Measurements from ENCODE around the gene TSHR. TPM values are rescaled to one million over a fixed set of nuclear protein-coding genes. Genes with fewer than 3 reads are reported as not detected.

TSHR gene
- total RNA-seq, 1 donor from 2014 or later = not detected

DNA sequence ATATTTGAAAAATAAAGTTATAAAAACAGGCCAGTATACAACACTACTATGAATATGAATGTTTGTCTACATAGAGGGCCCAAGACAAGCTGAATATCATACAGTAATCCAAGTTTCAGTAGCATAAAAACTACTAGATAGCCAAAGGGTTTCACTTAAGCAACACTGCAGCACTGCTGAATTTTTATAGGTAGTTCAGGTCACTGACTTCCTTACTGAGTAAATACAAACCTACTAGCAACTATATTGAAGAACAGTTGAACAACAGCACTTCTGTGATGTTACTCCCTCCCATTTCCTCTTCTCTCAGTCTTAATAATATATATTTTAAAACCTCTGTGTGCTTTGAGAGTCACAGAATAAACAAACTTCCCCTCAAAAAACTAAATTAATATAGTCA, 222.6 kb downstream of the TSHR start:
- TF ChIP-seq, protein P1, sequence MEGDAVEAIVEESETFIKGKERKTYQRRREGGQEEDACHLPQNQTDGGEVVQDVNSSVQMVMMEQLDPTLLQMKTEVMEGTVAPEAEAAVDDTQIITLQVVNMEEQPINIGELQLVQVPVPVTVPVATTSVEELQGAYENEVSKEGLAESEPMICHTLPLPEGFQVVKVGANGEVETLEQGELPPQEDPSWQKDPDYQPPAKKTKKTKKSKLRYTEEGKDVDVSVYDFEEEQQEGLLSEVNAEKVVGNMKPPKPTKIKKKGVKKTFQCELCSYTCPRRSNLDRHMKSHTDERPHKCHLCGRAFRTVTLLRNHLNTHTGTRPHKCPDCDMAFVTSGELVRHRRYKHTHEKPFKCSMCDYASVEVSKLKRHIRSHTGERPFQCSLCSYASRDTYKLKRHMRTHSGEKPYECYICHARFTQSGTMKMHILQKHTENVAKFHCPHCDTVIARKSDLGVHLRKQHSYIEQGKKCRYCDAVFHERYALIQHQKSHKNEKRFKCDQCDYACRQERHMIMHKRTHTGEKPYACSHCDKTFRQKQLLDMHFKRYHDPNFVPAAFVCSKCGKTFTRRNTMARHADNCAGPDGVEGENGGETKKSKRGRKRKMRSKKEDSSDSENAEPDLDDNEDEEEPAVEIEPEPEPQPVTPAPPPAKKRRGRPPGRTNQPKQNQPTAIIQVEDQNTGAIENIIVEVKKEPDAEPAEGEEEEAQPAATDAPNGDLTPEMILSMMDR (IDR thresholded peaks at IDR 0.05; ENCODE audit: insufficient read depth, low read length, poor library complexity, severe bottlenecking) = no peak
- no peak for DNase-seq (ENCODE audit: low read depth)
- Histone ChIP-seq H3K36me3 (ENCODE audit: control insufficient read depth, insufficient read depth, low read length) (no peaks in the 10 kb centered on the region), H3K27me3 (ENCODE audit: control insufficient read depth, insufficient read depth, low read length) (no peaks in the 10 kb centered on the region), H3K4me3 (ENCODE audit: low read depth, low read length) (no peak overlapping the region)

DNA sequence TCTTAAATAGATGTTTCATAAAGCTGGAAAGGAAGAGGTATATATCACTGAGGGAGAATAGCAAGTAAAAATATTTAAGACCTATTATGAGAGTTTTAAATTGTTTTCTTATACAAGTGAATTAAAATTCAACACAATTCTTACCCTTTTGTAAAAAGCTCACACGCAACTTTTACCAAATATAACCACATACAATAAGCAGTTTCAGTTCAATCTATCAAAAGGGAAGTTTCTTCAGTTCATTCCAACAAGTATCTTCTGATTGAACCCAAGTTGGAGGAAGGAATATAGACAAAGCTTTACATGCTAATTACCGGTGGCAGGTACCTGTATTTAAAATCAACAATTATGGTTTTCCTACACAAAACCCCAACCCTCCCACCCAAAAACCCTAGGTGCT, 224.2 kb downstream of the TSHR start:
- Histone ChIP-seq H3K27me3 (ENCODE audit: control insufficient read depth, insufficient read depth, low read length) (no peaks in the 10 kb centered on the region), H3K4me3 (ENCODE audit: low read depth, low read length) (no peak overlapping the region), H3K36me3 (ENCODE audit: control insufficient read depth, insufficient read depth, low read length) (no peaks in the 10 kb centered on the region)
- DNase-seq (ENCODE audit: low read depth) = no peak
- TF ChIP-seq, protein P1 (IDR thresholded peaks at IDR 0.05; ENCODE audit: insufficient read depth, low read length, poor library complexity, severe bottlenecking) = no peak

DNA sequence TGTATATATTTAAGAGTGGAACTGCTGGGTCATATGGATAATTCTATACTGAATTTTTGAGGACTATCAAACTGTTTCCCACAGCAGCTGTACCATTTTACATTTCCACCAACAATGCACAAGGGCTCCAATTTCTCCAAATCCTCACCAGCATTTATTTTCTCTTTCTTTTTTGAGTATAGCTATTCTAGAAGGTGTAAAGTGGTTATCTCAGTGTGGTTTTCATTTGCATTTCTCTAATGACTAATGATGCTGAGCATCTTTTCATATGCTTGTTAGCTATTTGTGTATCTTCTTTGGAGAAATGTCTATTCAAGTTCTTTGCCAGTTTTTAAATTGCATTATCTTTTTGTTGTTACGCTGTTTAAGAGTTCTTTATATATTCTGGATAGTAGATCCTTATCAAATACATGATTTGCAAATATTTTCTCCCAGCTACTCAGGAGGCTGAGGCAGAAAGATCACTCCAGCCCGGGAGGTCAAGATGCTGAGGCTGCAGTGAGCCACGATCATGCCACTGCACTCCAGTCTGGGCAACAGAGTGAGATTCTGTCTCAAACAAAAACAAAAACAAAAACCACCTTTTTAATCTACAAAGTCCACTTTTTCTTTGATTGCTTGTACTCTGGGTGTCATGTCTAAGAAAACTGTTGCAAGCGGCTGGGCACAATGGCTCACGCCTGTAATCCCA, 232.6 kb downstream of the TSHR start:
- no peak overlapping the region for H3K4me3 ChIP-seq (ENCODE audit: low read depth, low read length)
- H3K27me3 ChIP-seq (ENCODE audit: control insufficient read depth, insufficient read depth, low read length) = no peaks in the 10 kb centered on the region
- H3K36me3 ChIP-seq (ENCODE audit: control insufficient read depth, insufficient read depth, low read length) = peaks cover 1% of the 10 kb centered on the region
- no peak for DNase-seq (ENCODE audit: low read depth)
- TF ChIP-seq, protein P1 (IDR thresholded peaks at IDR 0.05; ENCODE audit: insufficient read depth, low read length, poor library complexity, severe bottlenecking) = no peak

DNA sequence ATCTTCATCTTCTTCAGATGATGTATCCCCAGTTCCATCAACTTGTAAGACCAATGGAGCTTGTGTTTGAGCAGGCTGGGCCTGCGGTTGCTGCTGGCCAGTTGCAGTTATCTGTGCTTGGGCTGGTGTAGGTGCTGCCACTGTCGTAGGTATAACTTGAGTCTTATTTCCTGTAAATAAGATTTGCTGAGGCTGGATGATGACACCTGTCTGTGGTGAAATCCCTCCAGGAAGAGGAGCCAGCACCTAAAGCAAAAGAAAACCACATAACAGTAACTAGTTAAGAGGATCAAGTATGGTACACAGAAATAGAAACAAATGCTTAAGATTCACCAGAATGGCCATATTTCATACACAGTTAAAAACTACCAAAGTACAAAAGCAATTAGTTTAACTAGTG, 237.2 kb downstream of the TSHR start:
- Histone ChIP-seq H3K36me3 (ENCODE audit: control insufficient read depth, insufficient read depth, low read length) (peaks cover 1% of the 10 kb centered on the region), H3K4me3 (ENCODE audit: low read depth, low read length) (no peak overlapping the region), H3K27me3 (ENCODE audit: control insufficient read depth, insufficient read depth, low read length) (no peaks in the 10 kb centered on the region)
- no peak for DNase-seq (ENCODE audit: low read depth)
- TF ChIP-seq, protein P1 (IDR thresholded peaks at IDR 0.05; ENCODE audit: insufficient read depth, low read length, poor library complexity, severe bottlenecking) = no peak

DNA sequence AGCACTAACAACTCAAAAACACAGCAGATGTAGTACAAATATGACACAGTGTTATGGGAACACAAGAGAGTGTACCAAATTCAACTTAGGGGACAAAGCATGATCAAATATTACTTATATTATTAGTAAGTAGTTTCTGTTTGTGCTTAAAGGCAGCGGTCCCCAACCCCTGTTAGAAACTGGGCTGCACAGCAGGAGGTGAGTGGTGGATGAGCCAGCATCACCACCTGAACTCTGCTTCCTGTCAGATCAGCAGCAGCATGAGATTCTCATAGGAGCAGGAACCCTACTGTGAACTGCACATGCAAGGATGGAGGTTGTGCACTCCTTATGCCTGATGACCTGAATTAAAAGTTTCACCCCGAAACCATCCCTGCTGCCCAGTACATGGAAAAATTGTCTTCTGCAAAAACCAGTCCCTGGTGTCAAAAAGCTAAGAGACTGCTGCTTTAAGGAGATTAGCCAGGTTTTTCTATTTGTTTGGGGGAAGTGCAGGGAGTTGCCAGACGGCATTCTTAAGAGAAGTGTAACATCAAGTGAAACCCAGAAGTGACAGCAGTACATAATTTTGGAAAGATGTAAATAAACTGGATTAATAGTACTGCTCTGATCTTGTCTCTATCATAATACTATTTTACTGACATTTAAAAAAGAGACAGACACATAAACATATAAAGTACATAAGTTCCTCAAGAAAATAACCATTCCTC, 238.7 kb downstream of the TSHR start:
- Histone ChIP-seq H3K4me3 (ENCODE audit: low read depth, low read length) (no peak overlapping the region), H3K36me3 (ENCODE audit: control insufficient read depth, insufficient read depth, low read length) (peaks cover 1% of the 10 kb centered on the region), H3K27me3 (ENCODE audit: control insufficient read depth, insufficient read depth, low read length) (no peaks in the 10 kb centered on the region)
- TF ChIP-seq, protein P1 (IDR thresholded peaks at IDR 0.05; ENCODE audit: insufficient read depth, low read length, poor library complexity, severe bottlenecking) = no peak
- no peak for DNase-seq (ENCODE audit: low read depth)

Other genes starting within 250 kb of the TSHR start
- gene CEP128, start 13.9 kb upstream of the TSHR start, total RNA-seq = 1.7 and 4.2 TPM in 2 replicates